Right lobe of liver (tissue), 6 donors: ENCODE measurements around the gene CYFIP1. TPM values are rescaled to one million over a fixed set of nuclear protein-coding genes. Genes with fewer than 3 reads are reported as not detected.
"Not testable (repeated sequence)": the region's sequence is repeated elsewhere in the genome, so short reads cannot be mapped to it uniquely, and the experiment has no call there.

ENCODE experiments used
- ATAC-seq, 4 donors: fragments of 200-7000 bp; cut with Tn5 transposase; one replicate each; pipeline ENCODE4 v1.9.1; 2020; ENCODE audit warnings: mild to moderate bottlenecking in 4 of 4, moderate library complexity in 4 of 4
- DNase-seq, 3 donors: peaks; one replicate each; pipeline ENCODE4 v3.0.0-alpha.2; 2020
- H3K27ac ChIP-seq, 3 donors: fragments of 200-600 bp; one replicate each; pipeline ENCODE4 v1.8.0; 2022
- H3K27me3 ChIP-seq, 2 donors: fragments of 200-600 bp; one replicate each; pipeline ENCODE4 v1.8.0; 2022
- H3K36me3 ChIP-seq, 4 donors: fragments of 200-600 bp; sonication (generic) in 1 of 4; one replicate each; pipeline versions ENCODE4 v1.5.1 to v1.8.0; 2017 to 2022; ENCODE audit warnings: control low read depth in 1 of 4
- H3K4me1 ChIP-seq, 4 donors: fragments of 200-600 bp; sonication (generic) in 1 of 4; one replicate each; pipeline versions ENCODE4 v1.5.1 to v1.8.0; 2017 to 2022; ENCODE audit warnings: control low read depth in 1 of 4
- H3K4me3 ChIP-seq, 3 donors: fragments of 200-600 bp; one replicate each; pipeline ENCODE4 v1.8.0; 2022
- H3K9me3 ChIP-seq, 4 donors: fragments of 200-600 bp; sonication (generic) in 1 of 4; one replicate each; pipeline versions ENCODE4 v1.5.1 to v1.8.0; 2017 to 2022; ENCODE audit warnings: control low read depth in 1 of 4
- CTCF ChIP-seq, 4 donors: fragments of 200-600 bp in 3 of 4; fragments of 450-650 bp in 1 of 4; IDR thresholded peaks; one replicate each; pipeline versions ENCODE4 v1.5.1 to v1.8.0; 2016 to 2022; ENCODE audit warnings: antibody characterized with exemption in 4 of 4, mild to moderate bottlenecking in 2 of 4
- POLR2A ChIP-seq: fragments of 450-650 bp; IDR thresholded peaks from one replicate; pipeline ENCODE4 v1.6.1; 2017; ENCODE audit warnings: antibody characterized with exemption, mild to moderate bottlenecking
- WGBS: methylation state at CpG from one replicate; pipeline ENCODE4 v1.1.6; 2018; ENCODE audit warnings: low coverage, low lambda C conversion rate; ENCODE audit not compliant: insufficient coverage; ENCODE audit errors: missing lambda C conversion rate; 5-methylcytosine and 5-hydroxymethylcytosine counted together
- intact Hi-C, 2 donors: fragments of 100-400 bp; cut with DNase I; formaldehyde crosslinking; loops; one replicate each; pipeline versions ENCODE4 v1.11.2 to v1.14.1; 2022
- total RNA-seq, 6 experiments: library from RNA; depleted of rRNA in 2 of 6; stranded (reverse); fragments of >200 nt in 2 of 6; fragmentation: NEBNext Ultra II Directional in 3 of 6; extraction: Animal tissue kit (Norgen Biotek cat#: 25700) in 3 of 6; gene quantifications; one replicate each; pipeline versions ENCODE4 v1.1.0 to v1.2.4, GENCODE V29; 2016 to 2023
- donor health status: DM: no; HTN: yes; CAD: no.
- donor health status: DM: no; HTN: no; CAD: no.
- donor health status: DM: no; HTN: no; CAD: no.
- donor health status: DM: no; HTN: yes; CAD: no.
- donor health status: DM: no; HTN: yes; CAD: no.

CYFIP1 gene
- total RNA-seq, 6 experiments from 2014 or later, result 44.3 to 73.2 (median 50.7) TPM

DNA sequence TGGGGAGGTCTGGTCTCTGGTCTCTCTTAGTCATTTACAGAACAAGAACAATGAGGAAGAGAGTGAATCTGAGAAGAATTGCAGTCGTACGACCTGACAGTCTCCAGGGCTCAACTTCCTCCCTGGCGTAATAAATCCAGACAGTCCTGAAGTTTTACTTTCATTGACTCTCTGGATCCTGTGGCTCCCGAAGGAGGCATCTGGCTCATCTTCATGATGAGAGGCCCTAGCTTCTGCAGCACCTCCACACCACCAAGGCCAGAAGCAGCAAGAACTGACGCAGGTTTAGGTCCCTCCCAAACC lies 11.8 kb upstream of the CYFIP1 start:
- no peak for DNase-seq
- peak in 1 of 4 donors; percentile 28 for ATAC-seq
- intact Hi-C loops, result no loop called here
- Histone ChIP-seq H3K9me3 (no peaks in the 10 kb centered on the region), H3K27ac (no peak overlapping the region), H3K36me3 (peaks cover 0 to 15% (median 2%) of the 10 kb centered on the region in 4 donors), H3K27me3 (no peaks in the 10 kb centered on the region), H3K4me3 (no peak overlapping the region), H3K4me1 (no peaks in the 10 kb centered on the region)
- WGBS, result 100% methylated on average over 1 of the region's 5 CpGs
- TF ChIP-seq POLR2A (no peak), CTCF (IDR thresholded peaks at IDR 0.05) (no peak)

- TF ChIP-seq POLR2A, result no peak
- no peak for TF ChIP-seq CTCF (IDR thresholded peaks at IDR 0.05)
- Histone ChIP-seq H3K4me1 (no peaks in the 10 kb centered on the region), H3K27ac (no peak overlapping the region), H3K9me3 (no peaks in the 10 kb centered on the region), H3K4me3 (no peak overlapping the region), H3K27me3 (no peaks in the 10 kb centered on the region), H3K36me3 (peaks cover 0 to 11% (median 2%) of the 10 kb centered on the region in 4 donors)
- 86% methylated on average over 6 of the region's 7 CpGs for WGBS
- no peak for DNase-seq
- ATAC-seq, result peak in 3 of 4 donors; percentile 20 to 38 (median 36)
- intact Hi-C loops, result no loop called here
Observed at GRCh38 chr15:22989576-22990477, 9.7 kb upstream of the CYFIP1 start.

GRCh38 chr15:22988811-22989210 lies 8.6 kb upstream of the CYFIP1 start:
- H3K27ac ChIP-seq, result no peak overlapping the region
- DNase-seq (no peak), ATAC-seq (no peak)
- H3K4me3 ChIP-seq, result no peak overlapping the region
- no peaks in the 10 kb centered on the region for H3K4me1 ChIP-seq
- whole genome bisulfite sequencing, result 92% methylated on average over 6 of the region's 7 CpGs
- H3K27me3 ChIP-seq, result no peaks in the 10 kb centered on the region
- H3K9me3 ChIP-seq, result no peaks in the 10 kb centered on the region
- intact Hi-C loops, result no loop called here
- TF ChIP-seq CTCF (IDR thresholded peaks at IDR 0.05), result no peak
- no peak for TF ChIP-seq POLR2A
- H3K36me3 ChIP-seq, result peaks cover 0 to under 1% (median 0%) of the 10 kb centered on the region in 4 donors

DNA sequence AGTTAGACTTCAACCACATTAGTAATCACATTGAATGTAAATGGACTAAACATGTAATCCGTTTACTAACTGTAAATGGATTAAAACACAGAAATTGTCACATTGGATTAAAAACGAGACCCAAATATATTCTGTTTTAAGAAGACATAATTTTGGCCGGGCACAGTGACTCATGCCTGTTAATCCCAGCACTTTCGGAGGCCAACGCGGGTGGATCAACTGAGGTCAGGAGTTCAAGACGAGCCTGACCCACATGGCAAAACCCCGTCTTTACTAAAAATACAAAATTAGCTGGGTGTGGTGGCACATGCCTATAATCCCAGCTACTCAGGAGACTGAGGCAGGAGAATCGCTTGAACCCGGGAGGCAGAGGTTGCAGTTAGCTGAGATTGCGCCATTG lies 1.8 kb upstream of the CYFIP1 start:
- intact Hi-C loops, H3K4me3 ChIP-seq, H3K36me3 ChIP-seq, H3K27ac ChIP-seq, ATAC-seq, H3K4me1 ChIP-seq, H3K9me3 ChIP-seq, H3K27me3 ChIP-seq: not testable (repeated sequence)
- 86% methylated on average over 8 of the region's 11 CpGs for WGBS
- DNase-seq, result peak in 1 of 3 donors; percentile 18

DNA sequence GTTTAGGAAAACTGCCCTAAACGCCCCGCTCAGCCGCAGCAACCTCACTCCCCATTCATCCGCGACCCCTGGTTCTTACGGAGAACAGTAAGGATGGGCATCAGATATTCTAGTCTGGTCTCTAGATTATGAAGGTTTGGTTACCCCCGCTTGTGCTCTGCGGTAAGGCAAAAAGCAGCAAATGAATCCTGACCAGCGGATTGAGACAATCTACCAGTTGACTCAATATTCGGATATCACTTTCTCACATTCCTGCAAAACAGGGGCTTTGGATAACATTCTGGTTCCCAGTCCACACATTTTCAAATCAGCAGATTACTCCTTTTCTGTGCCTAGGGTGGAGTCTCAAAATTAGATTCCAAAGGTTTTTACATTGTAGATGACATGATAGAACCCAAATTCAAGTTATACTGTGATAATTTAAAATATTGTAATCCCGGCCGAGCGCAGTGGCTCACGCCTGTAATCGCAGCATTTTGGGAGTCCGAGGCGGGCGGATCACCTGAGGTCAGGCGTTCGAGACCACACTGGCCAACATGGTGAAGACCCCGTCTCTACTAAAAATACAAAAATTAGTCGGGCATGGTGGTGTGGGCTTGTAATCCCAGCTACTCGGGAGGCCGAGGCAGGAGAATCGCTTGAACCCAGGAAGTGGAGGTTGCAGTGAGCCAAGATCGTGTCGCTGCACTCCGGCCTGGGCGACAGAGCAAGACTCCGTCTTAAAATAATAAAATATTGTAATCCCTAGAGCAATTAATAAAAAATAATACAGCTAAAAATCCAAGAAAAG lies 1.1 kb upstream of the CYFIP1 start:
- H3K36me3 ChIP-seq, result no peaks in the 10 kb centered on the region
- DNase-seq, result peak in 1 of 3 donors; percentile 24
- no peaks in the 10 kb centered on the region for H3K9me3 ChIP-seq
- H3K27me3 ChIP-seq, result no peaks in the 10 kb centered on the region
- peak overlapping the region in 1 of 3 donors; percentile 69 for H3K27ac ChIP-seq
- no peak for ATAC-seq
- no peak for TF ChIP-seq POLR2A
- TF ChIP-seq CTCF (IDR thresholded peaks at IDR 0.05), result no peak
- WGBS, result 80% methylated on average over 20 of the region's 30 CpGs
- H3K4me1 ChIP-seq, result peaks cover 0 to 9% (median 1%) of the 10 kb centered on the region in 4 donors
- intact Hi-C loops, result no loop called here
- peak overlapping the region; percentile 82 to 97 (median 90) for H3K4me3 ChIP-seq
